Left ventricle myocardium superior (tissue), 1 donor: ENCODE data around the gene MAB21L4. TPM values are rescaled to one million over a fixed set of nuclear protein-coding genes. Genes with fewer than 3 reads are reported as not detected.

Experiments
- ATAC-seq: fragments of 200-7000 bp; cut with Tn5 transposase; one replicate; pipeline ENCODE4 v1.9.1; 2020; ENCODE audit warnings: mild to moderate bottlenecking, moderate library complexity
- DNase-seq: peaks from one replicate; pipeline ENCODE4 v3.0.0-alpha.2; 2020
- intact Hi-C: fragments of 100-400 bp; cut with micrococcal nuclease; formaldehyde crosslinking; loops from one replicate; pipeline ENCODE4 v1.11.0; 2022
- total RNA-seq: library from RNA; stranded (reverse); fragmentation: NEBNext Ultra II Directional; extraction: Animal tissue kit (Norgen Biotek cat#: 25700); gene quantifications from one replicate; pipeline ENCODE4 v1.2.1, GENCODE V29; 2021
- donor health status: DM: no; HTN: yes; CAD: no; lungs with severe emphysema.

Gene MAB21L4
- total RNA-seq, 1 donor from 2014 or later, result not detected

DNA sequence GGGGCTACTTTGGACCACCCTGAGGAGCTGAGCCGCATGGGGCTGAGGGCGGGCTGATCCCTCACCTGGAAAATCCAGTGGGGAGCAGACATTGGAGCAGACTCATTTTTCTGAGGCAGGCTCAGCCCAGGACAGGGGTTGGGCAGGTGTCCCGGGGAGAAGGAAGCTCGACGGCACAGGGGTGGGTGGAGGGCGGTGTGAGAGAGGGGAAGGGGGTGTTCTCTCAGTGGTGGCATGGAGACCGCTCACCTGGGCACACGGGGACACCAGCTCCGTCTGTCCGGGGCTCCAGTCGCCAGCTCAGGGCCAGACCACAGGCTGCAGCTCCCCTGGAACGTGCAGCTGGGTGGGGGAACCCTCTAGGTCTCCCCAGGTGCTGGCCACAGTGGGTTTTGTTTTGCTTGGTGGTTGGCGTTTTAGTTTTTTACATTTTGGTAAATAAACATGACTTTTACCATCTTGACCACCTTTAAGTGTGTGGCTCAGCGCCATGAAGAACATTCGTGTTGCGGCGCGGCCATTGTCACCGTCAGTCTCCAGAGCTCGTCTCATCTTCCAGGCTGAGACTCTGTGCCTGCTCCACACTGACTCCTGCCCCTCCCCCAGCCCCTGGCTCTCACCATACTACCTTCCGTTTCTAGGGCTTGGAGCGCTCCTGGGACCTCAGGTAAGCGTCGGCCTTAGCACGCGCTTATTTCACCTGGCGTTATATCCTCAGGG is 4.3 kb upstream of the MAB21L4 start:
- ATAC-seq (no peak), DNase-seq (peak; percentile 12)
- intact Hi-C loops, result no loop called here

DNA sequence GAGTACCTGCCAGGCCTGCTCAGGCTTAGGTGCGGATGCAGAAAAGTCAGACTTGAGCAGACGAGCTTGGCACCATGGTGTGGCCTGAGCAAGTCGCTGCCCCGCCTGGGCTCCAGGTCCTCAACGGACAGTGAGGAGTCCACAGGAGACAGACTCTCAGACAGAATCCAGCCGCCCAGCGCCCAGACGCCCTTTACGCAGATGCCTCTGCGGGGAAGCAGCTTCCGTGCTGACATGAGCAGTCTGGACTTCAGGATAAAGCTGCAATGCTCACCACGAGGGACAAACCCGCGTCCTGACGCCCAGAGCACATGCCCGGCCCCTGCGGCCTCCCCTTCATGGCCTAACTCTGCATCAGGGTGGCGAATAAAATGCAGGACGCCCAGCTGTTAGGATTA is 3.5 kb upstream of the MAB21L4 start:
- DNase-seq (peak; percentile 26), ATAC-seq (no peak)
- intact Hi-C loops, result no loop called here

DNA sequence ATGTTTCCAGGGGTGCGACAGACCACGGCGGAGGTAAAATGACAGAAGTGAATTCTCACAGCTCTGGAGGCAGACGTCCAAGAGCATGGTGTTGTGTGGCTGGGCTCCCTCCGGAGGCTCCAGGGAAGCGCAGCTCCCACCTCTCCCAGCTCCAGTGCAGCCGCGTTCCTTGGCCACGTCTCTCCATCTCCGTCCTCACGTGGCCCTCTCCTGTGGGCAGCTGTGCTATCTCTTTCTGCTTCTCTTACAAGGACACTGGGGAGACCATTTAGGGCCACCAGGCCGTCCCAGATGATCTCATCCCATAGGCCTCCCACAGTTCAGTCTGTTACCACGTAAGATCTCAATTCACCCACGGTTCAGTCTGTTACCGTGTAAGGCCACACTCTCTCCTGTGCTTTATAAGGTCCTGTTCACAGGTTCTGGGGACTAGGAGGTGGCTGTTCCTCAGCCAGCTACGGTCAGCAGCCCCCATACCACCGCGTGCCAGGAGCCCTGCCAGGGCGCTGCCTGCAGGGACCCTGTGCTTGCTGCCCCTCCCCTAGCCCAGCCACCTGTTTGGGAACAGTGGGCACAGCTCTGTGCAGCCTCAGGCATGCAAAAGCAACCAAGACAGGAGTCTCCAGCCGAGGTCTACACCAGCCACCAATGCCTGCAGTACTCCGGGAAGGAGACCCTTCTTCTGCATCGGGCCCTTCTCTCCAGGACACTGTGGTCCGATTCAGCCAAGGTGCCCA is 2.9 kb upstream of the MAB21L4 start:
- DNase-seq (peak; percentile 12), ATAC-seq (peak; percentile 52)

DNA sequence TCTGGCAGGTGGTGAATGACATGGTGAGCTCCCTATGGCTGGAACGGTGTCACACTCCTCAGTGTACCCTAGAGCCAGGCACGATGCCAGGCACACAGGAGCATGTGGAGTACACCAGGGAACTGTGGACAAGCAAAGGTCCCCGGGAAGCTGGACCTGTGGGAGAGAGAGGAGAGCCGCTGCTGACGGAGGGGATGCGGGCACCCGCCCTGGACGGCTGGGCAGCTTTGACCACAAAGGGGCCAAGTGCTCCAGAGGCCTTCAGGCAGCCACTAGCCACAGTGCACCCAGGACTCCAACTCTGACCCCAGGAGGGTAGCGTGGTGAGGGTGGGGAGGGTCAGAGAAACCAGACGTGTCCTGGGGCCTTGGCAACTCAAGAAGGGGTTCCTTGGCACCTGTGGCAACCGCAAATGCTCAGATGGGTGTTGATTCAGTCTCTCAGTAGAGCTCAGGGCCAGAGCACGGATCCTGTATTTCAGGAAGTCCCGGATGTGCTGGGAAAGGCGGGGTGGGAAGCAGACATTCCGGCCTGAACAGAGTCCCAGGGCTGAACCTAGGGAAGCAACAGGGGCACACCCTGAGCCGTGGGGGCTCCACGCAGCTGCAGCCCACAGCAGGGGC is 2.3 kb upstream of the MAB21L4 start:
- intact Hi-C loops, result no loop called here
- ATAC-seq, result peak; percentile 80
- peak; percentile 64 for DNase-seq

More for the DNA sequence above, 2.9 kb upstream of the MAB21L4 start:
- intact Hi-C loops, result no loop called here

DNA sequence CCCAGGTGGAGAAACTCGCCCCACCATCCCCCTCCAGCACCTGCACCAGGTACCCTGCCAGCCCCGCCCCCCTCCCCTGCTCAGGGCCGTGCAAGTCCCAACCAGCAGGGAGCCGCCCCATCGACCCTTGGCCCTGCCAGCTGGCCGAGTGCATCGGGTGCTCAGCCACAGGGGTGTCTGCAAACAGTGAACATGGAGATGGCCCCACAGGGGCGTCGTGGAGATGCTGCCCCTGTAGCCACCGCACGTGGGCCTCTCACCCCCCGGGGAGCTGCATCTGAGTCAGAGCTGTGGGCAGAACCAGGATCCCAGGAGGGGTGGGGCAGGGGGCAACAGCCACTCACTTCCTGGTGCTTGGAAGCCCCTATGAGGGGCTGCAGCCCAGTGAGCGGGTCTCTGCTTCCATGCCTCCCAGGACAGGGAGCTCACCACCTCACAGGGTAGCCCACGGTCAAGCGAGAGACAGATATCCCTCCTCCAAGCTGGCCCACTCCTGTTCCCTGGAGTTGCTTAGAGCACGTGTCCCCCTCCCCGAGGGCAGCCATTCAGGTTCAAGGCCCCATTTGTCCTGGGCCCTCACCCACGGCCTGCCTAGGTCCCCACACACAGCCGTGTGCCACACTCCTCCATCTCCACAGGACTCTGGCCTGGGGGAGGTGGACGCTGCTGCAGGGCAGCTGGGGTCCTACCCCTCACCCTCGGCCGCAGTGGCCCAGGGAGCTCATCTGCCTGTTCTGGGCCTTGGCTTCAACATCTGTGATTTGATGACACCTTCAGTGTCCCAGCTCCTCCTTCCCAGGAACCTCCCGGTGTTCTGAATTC is 1.1 kb upstream of the MAB21L4 start:
- ATAC-seq (no peak), DNase-seq (no peak)
- intact Hi-C loops, result no loop called here

DNA sequence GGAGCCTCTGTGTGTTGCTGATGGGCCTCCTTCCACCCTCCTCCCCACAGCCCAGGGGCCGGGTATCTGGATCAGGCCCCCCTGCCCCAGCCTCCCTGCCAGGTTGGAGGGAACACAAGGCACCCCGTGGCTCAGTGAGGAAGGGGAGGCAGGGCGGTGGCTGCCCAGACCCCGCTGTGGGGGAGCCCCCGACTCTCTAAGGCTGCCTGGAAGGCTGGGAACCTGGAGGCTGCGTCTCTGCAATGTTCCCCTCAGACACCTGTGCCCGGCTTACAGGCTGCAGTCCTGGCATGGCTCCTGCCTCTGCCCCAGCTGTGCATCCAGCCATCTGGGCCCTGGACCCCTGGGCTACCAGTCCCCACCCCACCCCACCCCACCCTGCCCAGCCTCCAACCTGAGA is 438 bp upstream of the MAB21L4 start:
- DNase-seq (no peak), ATAC-seq (no peak)
- intact Hi-C loops, result no loop called here

DNA sequence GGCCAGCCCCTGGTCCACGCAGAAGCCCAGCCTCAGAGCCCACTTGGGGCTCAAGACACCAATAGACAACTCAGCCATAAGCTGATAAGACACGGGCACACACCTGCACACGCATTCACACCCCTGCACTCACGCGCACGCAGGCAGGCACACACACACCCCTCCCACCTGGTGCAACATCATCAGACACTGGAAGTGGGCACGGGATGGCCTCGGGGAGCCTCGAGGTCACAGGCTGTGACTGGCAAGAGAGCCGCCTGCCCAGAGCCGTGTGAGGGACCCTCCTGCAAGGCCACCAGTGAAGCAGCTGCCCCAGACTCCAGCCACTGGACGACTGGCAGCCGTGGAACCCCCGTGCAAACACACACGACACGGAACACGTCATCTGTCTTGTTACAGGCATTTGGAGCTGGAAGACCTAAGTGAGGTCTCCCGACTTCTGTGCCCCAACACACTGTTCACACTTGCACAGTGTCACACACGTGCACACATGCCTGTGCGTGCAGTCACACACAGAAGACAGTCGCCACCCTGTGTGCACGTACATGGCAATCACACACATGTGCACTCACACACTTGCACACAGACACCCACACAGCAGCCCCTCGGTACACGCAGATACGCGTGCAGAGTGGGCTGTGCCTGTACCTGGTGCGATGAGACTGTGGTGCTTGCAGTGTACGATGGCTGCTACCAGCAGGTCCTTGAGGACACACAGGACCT is 959 bp downstream of the MAB21L4 start:
- DNase-seq, result no peak
- ATAC-seq, result no peak
- intact Hi-C loops, result no loop called here

DNA sequence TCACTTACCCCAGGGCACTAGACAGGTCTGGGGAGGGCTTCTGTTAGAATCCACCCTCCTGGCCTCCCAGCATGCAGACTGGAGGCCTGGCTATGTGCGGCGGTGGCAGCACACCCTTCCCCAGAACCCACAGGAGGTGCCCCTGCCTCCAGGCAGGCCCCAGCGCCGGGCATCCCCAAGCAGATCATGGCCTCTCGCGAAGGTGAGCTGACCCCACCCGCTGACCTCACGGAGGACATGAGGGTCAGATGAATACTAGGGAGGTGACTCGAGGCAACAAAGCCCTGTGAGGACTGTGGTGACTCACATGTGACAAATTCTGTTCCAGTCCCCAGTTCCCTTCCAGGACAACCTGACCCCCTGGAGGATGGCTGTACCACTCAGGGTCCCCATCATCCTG is 1.9 kb downstream of the MAB21L4 start:
- no peak for ATAC-seq
- no peak for DNase-seq
- intact Hi-C loops, result no loop called here

DNA sequence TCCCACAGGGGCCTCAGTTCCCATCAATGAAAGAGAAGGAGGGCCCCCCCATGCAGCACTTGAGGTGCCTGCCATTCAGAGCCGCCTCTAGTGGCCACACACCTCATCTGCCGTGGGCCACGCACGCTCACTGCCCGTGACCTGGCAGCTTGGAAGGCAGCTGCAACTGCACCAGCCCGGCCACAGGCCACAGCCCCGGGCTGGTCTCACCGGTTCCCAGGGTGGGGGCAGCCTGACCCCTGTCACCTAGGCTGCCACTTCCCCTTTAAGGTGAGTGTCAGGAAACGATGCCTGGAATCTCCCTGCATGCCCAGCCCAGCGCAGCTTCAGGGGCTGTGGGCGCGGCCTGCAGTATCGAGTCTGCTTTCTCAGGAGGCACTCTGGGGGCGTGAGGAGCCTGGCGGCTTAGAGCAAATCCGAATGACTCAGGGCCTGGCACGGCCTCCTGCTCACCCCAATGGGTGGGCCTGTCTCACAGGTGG is 2.6 kb downstream of the MAB21L4 start:
- intact Hi-C loops, result no loop called here
- ATAC-seq (no peak), DNase-seq (no peak)

DNA sequence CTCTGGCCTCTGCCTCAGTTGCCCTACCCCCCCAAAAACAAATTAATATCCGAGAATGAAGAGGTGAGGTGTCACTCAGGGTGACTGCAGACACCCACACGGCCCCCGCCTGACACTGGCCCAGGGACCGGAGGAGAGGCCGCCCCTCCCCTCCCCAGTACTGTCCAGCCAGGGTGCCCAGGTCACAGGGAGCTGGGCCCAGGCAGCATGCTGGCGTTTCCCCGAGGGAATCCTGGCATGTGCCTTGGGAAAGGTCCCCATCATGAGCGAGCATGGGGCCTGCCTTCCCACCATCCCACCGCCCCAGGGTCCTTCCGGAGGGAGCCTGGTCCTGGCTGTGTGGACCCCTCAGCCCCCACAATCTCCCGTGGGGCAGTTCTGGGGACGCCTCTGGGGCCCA is 3.0 kb downstream of the MAB21L4 start:
- ATAC-seq, result no peak
- no peak for DNase-seq
- intact Hi-C loops, result no loop called here

DNA sequence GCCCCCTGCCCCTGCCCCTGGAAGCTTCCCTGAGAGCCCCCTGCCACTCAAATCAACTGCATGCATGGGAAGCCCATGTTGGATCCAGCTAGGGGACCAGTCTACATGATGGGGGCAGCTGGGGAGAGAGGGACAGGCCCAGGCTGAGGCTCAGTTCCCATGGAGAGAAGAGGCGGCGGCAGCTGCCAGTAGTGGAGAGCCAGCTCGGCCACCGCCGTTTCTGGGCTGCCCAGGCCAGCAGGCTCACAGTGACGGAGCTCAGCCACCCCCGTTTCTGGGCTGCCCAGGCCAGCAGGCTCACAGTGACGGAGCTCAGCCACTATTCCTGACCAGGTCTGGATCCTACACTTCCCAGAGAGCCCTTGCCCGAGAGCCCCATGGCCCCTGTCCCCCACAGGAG is 3.6 kb downstream of the MAB21L4 start:
- ATAC-seq, result no peak
- intact Hi-C loops, result no loop called here
- no peak for DNase-seq

DNA sequence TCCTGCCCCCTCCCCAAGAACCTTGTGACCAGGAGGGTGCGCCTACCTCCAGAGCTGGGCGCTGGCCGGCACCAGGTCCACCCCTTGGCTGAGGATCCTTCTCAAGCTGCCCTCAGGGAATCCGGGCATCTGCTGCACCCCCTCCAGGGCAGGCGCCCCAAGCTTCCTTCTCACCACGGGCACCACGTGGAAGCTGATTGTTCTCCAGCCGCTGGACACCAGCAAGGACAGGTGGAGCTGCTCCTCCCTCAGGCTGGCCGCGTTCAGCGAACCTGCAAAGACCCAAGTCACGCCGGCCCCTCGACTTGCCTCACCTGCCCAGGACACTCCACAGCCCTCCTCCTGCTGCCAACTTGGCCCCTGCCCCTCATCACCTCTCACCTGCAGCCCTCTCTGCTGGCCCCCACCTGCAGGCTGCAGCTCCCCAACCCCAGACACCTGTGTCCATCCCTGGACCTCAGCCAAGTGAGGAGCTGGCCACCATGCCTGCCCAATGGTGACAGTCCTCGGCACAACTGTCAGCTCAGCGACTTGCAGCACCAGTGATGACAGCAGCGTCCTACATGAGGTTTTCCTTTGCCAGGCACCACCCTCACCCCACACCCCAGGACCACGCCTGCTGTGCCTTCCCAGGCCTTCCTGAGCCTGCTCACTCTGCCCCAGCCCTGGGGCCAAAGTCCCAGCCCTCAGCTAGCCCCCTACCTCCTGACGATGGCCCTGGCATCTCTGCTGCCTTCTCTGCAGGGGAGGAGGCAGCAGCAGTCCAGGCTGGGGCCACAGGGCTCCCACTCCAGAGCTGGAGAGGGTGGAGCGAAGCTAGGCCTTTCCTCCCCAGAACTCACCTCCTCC is 4.2 kb downstream of the MAB21L4 start:
- intact Hi-C loops, result no loop called here
- DNase-seq (no peak), ATAC-seq (no peak)

DNA sequence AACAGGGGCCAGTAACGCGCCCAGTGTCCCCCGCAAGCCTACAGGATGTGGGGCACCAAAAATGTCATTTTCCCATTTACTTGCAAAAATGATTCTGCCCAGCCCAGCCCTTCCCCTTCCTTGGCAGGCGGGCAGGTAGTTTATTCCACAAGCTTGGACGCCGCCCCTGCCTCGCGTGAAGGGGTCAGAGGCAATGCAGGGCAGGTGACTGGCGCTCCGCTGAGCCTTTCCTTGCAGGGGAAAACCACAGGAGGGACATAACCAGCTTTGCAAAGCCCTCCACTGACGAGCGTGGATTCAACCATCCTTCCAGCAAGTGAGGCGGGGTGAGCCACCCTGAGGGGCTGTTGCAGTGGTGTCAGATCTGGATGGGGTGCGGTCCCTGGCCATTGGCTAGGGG is 5.3 kb downstream of the MAB21L4 start:
- intact Hi-C loops, result no loop called here
- DNase-seq, result no peak
- no peak for ATAC-seq

DNA sequence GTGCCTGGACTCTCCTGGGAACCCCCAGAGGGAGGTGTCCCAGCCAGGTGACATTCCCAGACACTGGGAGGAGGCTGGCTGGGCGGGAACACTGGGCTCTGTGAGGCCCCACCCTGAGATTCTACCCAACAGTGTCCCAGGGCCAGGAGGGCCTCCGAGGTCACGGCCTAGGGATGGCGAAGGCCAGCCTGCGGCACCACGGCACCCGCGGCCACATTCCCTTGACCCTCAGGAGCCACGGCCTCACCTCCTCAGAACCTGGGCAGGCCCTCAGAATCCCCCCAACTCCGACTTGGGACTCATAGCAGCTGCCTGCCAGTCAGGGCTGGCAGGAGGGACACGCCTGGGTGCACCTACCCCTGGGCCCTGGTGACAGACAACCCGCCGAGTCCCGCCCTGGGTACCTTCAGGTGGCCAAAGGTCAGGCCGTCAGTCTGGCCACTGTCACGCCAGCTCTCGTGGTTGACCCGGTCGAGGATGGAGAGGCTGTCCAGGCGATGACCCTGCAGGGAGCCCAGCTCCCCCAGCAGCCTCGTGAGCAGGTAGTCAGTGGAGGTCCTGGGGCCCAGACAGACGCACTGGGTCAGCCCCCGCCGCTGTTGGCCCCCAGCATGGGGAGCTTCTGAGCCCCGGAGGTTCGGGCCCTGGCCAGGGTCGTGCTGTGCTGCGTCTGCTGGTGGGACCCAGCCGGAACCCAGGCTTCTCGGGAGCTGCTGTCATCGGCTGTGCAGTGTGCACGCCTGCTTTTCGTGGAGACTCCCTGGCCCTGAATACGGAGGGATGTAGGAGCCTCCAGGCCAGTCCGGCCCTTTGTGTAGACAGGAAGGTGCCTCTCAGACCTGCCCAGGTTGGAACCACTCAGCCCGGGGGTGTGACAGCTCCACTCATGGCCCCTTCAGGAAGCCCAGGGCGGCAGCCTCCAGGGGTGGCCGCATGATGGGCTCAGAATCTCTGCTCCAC is 6.1 kb downstream of the MAB21L4 start:
- intact Hi-C loops, result no loop called here
- peak; percentile 24 for DNase-seq
- ATAC-seq, result no peak

DNA sequence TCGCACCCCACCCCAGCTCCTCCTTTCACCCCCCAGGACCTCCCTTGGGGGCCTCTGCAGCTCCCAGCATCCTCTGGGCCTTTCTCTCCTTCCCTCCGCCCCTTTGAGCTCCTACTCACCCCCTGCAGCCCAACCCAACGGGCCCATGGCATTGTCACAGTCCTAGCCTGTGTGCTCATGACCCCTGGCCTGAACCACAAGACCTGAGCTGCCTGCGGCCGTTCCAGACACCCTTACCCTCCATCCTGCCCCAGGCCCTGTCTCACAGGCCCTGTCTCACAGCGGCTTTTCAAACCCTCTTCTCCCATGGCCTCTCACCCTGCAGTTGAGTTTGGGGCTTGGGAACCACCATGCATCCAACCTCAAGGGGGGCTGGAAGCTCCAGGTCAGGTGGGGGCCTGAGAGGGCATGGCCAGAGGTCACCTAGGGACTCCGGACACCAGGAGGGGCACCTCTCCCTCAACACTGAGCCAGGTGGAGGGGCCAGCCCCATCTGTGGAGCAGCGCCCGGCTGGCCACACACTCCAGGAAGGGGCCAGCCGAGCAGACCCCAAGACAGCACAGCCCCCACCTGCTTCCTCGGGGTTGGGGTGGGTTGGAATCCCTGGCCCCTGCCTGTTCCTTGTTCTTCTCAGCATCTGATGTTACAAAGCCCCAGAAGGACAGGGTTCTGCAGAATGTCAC is 6.9 kb downstream of the MAB21L4 start:
- ATAC-seq, result no peak
- intact Hi-C loops, result no loop called here
- peak; percentile 15 for DNase-seq

DNA sequence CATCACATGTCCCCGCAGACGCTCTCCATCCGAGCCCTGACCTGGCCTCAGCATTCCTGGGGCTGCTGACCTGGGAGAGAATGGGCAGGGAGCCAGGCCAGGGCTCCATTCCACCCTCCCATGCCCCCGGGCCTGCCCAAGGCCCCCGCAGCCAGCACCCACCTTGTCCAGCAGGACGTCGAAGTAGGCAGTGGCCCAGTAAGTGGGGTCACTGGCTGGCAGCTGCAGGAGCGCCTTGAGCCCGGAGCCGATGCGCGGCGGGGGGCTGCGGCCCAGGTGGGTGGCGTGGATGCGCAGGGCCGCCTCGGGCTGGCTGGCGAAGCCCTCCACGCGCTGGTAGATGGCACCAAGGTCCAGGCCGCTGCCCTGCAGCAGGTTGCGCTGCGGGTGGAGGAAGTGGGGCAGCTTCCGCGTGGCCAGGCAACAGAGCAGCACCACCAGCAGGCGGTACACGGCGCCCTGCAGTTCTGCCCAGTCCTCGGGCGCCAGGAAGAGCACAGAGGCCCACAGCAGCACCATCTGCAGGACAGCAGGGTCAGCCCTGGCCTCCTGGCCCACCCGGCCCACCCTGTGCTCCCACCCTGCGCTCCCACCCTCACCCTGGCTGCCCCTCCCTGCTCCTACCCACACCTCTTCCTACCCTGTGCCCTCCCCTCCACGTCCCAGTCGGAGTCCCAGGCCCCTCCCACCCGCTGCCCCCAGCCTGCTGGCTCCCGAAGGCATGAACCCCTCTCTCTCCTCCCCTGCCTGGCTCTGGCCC is 7.6 kb downstream of the MAB21L4 start:
- ATAC-seq (no peak), DNase-seq (peak; percentile 22)
- intact Hi-C loops, result no loop called here
